Skeletal muscle satellite cell (primary cell): Measurements from ENCODE around the gene NUP188.
"Not testable (repeated sequence)": the region's sequence is repeated elsewhere in the genome, so short reads cannot be mapped to it uniquely, and the experiment has no call there.

Experiments used
- H3K27me3 ChIP-seq: 2 replicates; pipeline ENCODE4 v1.7.0; 2013; ENCODE audit warnings: low read length; ENCODE audit not compliant: control insufficient read depth, insufficient read depth
- H3K36me3 ChIP-seq: 2 replicates; pipeline ENCODE4 v1.7.0; 2013; ENCODE audit warnings: mild to moderate bottlenecking, control low read depth, low read length; ENCODE audit not compliant: insufficient read depth
- H3K4me1 ChIP-seq: 2 replicates; pipeline ENCODE4 v1.7.0; 2013; ENCODE audit warnings: low read length; ENCODE audit not compliant: control insufficient read depth, insufficient read depth
- H3K4me2 ChIP-seq: 2 replicates; pipeline ENCODE4 v1.7.0; 2013; ENCODE audit warnings: mild to moderate bottlenecking, low read length
- H3K4me3 ChIP-seq: 2 replicates; pipeline ENCODE4 v1.7.0; 2013; ENCODE audit warnings: low read length
- H3K9ac ChIP-seq: 2 replicates; pipeline ENCODE4 v1.7.0; 2013; ENCODE audit warnings: mild to moderate bottlenecking, low read depth, low read length, moderate library complexity
- H3K9me3 ChIP-seq: replicated peaks from 2 replicates; pipeline ENCODE4 v1.7.0; 2013; ENCODE audit warnings: mild to moderate bottlenecking, control low read depth, low read length

The NUP188 gene

GRCh38 chr9:128936171-128936865 lies 11.2 kb upstream of the NUP188 start:
- Histone ChIP-seq H3K4me2 (no peak overlapping the region), H3K36me3 (no peaks in the 10 kb centered on the region), H3K27me3 (no peaks in the 10 kb centered on the region), H3K9me3 (no peaks in the 10 kb centered on the region), H3K4me3 (no peak overlapping the region), H3K9ac (no peak overlapping the region), H3K4me1 (no peaks in the 10 kb centered on the region)

DNA sequence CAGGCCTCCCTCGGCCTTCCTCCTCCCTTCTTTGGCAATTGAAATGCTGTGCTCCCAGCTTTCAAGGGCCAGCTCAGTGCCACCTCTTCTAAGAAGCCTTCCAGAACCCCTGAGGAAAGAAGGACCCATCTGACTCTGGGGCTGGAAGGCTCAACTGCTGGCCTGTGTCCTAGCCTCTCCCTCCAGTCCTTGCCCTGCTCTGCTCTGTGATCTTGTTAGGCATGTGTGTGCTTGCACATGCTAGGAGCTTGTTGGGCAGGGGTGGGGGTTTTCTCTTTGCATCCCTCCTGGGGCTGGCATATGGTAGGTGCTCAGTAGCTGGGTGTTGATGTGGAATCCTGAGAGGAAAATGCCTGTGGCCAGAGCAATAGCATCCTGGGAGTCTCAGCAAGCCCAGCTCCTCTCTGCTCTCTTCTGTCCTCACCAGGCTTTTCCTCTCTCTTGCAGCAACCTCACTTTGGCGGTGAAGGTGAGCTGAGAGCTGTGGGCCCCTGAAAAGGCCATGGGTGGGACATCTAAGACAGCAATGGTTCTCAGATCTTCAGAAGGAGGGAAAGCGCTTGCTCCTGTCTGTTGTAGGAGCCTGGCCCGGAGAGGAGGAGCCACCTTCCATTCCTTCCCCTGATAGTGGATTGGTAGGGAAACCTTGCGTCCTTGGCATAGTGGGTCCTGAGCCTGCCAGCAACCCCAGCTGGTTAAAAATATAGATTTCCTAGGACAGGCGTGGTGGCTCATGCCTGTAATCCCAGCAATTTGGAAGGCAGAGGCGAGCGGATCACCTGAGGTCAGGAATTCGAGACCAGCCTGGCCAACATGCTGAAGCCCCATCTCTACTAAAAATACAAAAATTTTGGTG lies 10.0 kb upstream of the NUP188 start:
- H3K27me3 ChIP-seq = no peaks in the 10 kb centered on the region

GRCh38 chr9:128940271-128940921 lies 7.1 kb upstream of the NUP188 start:
- Histone ChIP-seq H3K4me1 (no peaks in the 10 kb centered on the region), H3K36me3 (no peaks in the 10 kb centered on the region)

More for the DNA sequence above, 10.0 kb upstream of the NUP188 start:
- Histone ChIP-seq H3K4me1 (no peaks in the 10 kb centered on the region), H3K4me2 (no peak overlapping the region), H3K9me3 (no peaks in the 10 kb centered on the region), H3K36me3 (no peaks in the 10 kb centered on the region), H3K4me3 (no peak overlapping the region), H3K9ac (no peak overlapping the region)

DNA sequence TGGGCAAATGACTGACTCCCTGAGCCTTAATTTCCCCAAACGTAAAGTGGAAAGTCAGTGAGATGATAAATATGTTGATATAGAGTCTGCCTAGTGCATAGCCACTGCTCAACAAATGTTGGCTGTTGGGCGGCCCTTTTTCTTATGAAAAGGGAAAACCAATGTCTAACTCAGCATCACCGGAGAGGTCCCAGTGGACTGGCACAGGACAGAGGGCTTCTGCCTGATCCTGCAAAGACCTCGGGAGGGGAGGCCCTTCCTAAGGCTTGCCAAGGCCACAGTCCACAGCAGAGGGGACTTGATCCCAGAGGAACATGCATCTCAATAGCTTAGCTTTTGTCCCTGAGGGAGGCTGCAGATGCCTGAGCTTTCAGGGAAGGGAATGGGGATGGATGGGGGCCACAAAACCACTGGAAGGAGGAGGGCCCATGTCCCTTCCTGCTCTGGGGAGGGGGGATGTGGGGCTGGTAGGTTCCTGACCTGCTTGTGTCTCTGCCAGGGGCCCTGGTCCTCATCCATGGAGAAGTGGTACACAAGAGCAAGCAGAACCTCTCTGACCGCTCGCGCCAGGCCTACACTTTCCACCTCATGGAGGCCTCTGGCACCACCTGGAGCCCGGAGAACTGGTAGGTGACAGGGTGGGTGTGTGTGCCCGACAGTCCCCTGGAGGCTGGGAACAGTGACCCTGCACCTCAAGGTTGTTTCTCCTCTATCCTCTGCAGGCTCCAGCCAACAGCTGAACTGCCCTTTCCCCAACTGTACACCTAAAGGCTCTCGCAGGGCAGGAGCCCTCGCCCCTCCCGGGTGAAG lies 6.3 kb upstream of the NUP188 start:
- Histone ChIP-seq H3K27me3 (no peaks in the 10 kb centered on the region), H3K4me1 (peaks cover under 1% of the 10 kb centered on the region), H3K4me2 (no peak overlapping the region), H3K4me3 (no peak overlapping the region), H3K9ac (no peak overlapping the region), H3K36me3 (peaks cover 7% of the 10 kb centered on the region), H3K9me3 (no peaks in the 10 kb centered on the region)

More at GRCh38 chr9:128940271-128940921, 7.1 kb upstream of the NUP188 start:
- Histone ChIP-seq H3K4me3 (no peak overlapping the region), H3K9ac (no peak overlapping the region), H3K27me3 (no peaks in the 10 kb centered on the region), H3K4me2 (no peak overlapping the region), H3K9me3 (no peaks in the 10 kb centered on the region)

DNA sequence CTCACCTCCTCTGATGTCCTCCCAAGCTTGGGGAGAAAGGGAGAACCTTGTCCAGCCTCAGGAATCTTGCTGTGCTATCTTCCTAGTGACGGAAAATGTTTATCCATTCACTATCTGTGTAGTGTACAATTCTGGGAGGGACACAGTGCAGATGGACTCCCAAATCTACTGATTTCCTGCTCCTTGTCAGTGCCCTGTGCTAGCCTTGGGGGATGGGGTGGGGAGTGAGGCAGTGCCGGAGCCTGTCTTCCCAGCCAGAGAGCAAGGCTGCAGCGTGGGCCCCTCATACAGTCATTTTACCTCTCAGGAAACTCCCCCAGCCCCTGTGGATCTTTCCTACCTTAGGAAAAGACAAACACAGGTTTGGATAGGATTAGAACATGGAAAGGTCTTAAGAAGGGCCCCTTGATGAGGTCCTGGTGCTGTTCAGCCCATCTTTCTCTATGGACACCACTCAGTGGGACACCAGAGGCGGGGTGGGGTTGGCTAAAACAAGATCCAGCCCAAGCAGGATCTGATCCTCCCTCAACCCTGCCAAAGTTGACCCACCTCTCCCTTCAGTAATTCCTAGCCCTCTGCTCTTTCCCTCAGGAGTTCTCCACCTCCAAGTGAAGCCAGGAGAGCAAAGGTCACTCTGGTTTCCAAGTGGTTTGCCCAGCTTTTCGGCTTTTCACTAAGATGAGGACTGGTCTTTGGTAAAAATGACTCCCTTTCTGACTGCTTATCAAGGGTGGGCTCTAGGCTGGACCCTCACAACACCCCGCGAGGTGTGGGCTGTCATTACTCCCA lies 3.5 kb upstream of the NUP188 start:
- Histone ChIP-seq H3K36me3 (peaks cover 9% of the 10 kb centered on the region), H3K9me3 (no peaks in the 10 kb centered on the region), H3K4me1 (peaks cover 11% of the 10 kb centered on the region), H3K9ac (no peak overlapping the region), H3K27me3 (no peaks in the 10 kb centered on the region), H3K4me3 (no peak overlapping the region), H3K4me2 (no peak overlapping the region)

DNA sequence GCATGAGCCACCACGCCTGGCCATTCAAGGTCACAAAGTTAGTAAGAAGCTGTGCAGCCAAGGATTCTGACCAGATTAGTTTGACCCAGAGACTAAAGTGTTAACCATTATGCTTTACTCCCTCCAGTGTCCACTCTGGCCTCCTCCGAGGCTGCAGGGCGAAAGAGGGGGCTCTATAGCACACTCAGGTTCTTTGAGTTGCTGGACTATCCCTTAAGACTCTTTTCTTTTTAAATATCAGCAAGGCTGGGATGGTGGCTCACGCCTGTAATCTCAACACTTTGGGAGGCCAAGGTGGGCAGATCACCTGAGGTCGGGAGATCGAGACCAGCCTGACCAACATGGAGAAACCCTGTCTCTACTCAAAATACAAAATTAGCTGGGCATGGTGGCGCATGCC lies 2.5 kb upstream of the NUP188 start:
- H3K4me1 ChIP-seq = peaks cover 11% of the 10 kb centered on the region
- H3K27me3 ChIP-seq, H3K4me3 ChIP-seq, H3K9me3 ChIP-seq, H3K9ac ChIP-seq, H3K36me3 ChIP-seq, H3K4me2 ChIP-seq: not testable (repeated sequence)

- Histone ChIP-seq H3K36me3 (peaks cover 9% of the 10 kb centered on the region), H3K4me1 (peaks cover 11% of the 10 kb centered on the region), H3K9ac (no peak overlapping the region), H3K4me2 (peak overlapping the region; percentile 95), H3K4me3 (peak overlapping the region; percentile 96), H3K9me3 (no peaks in the 10 kb centered on the region), H3K27me3 (no peaks in the 10 kb centered on the region)
Observed at GRCh38 chr9:128945798-128946501, 1.5 kb upstream of the NUP188 start.

- Histone ChIP-seq H3K4me2 (peak overlapping the region; percentile 95), H3K4me3 (peak overlapping the region; percentile 96), H3K4me1 (peaks cover 11% of the 10 kb centered on the region), H3K9me3 (no peaks in the 10 kb centered on the region), H3K36me3 (peaks cover 9% of the 10 kb centered on the region), H3K27me3 (no peaks in the 10 kb centered on the region), H3K9ac (peak overlapping the region; percentile 94)
Observed at GRCh38 chr9:128946571-128947276, 775 bp upstream of the NUP188 start.

- peaks cover 11% of the 10 kb centered on the region for H3K4me1 ChIP-seq
- H3K4me3 ChIP-seq = peak overlapping the region; percentile 96
- H3K9me3 ChIP-seq = no peaks in the 10 kb centered on the region
- H3K9ac ChIP-seq = peak overlapping the region; percentile 94
- H3K27me3 ChIP-seq = no peaks in the 10 kb centered on the region
- peaks cover 9% of the 10 kb centered on the region for H3K36me3 ChIP-seq
- peak overlapping the region; percentile 95 for H3K4me2 ChIP-seq
Observed at GRCh38 chr9:128947277-128947526, 297 bp upstream of the NUP188 start.

- H3K36me3 ChIP-seq = peaks cover 32% of the 10 kb centered on the region
- not testable (repeated sequence) for H3K4me2 ChIP-seq
Observed at GRCh38 chr9:128961403-128961802, 13.9 kb downstream of the NUP188 start.

More at GRCh38 chr9:128961403-128961802, 13.9 kb downstream of the NUP188 start:
- not testable (repeated sequence) for H3K27me3 ChIP-seq, H3K4me1 ChIP-seq, H3K9ac ChIP-seq, H3K4me3 ChIP-seq, H3K9me3 ChIP-seq
